Mucosa of descending colon (tissue), 3 donors: ENCODE measurements around the gene TRMT1. TPM values are rescaled to one million over a fixed set of nuclear protein-coding genes. Genes with fewer than 3 reads are reported as not detected.

Source experiments
- ATAC-seq: fragments of 200-7000 bp; cut with Tn5 transposase; one replicate; pipeline ENCODE4 v1.9.1; 2020; ENCODE audit warnings: mild to moderate bottlenecking, moderate library complexity
- DNase-seq, 3 donors: peaks; one replicate each; pipeline ENCODE4 v3.0.0-alpha.2; 2020
- H3K36me3 ChIP-seq: fragments of 200-600 bp; one replicate; pipeline ENCODE4 v1.8.0; 2021; ENCODE audit warnings: low read depth, mild to moderate bottlenecking
- H3K4me1 ChIP-seq: fragments of 200-600 bp; one replicate; pipeline ENCODE4 v1.8.0; 2021; ENCODE audit warnings: low read depth, mild to moderate bottlenecking
- H3K4me3 ChIP-seq: fragments of 200-600 bp; one replicate; pipeline ENCODE4 v1.8.0; 2021; ENCODE audit warnings: mild to moderate bottlenecking
- H3K9me3 ChIP-seq: fragments of 200-600 bp; one replicate; pipeline ENCODE4 v1.8.0; 2021; ENCODE audit warnings: mild to moderate bottlenecking
- CTCF ChIP-seq: fragments of 200-600 bp; IDR thresholded peaks from one replicate; pipeline ENCODE4 v1.8.0; 2022; ENCODE audit warnings: antibody characterized with exemption, mild to moderate bottlenecking
- intact Hi-C, 2 donors: fragments of 100-400 bp; cut with DNase I in 1 of 2; cut with micrococcal nuclease in 1 of 2; formaldehyde crosslinking; loops; one replicate each; pipeline versions ENCODE4 v1.11.0 to v1.11.1; 2022; cut with DNase I, micrococcal nuclease
- total RNA-seq, 3 donors: library from RNA; stranded (reverse); fragmentation: NEBNext Ultra II Directional in 2 of 3; extraction: Animal tissue kit (Norgen Biotek cat#: 25700) in 2 of 3; gene quantifications; one replicate each; pipeline versions ENCODE4 v1.2.1 to v1.2.4, GENCODE V29; 2021 to 2023
- donor health status: DM: no; HTN: no; CAD: no; lungs with moderate emphysema.
- donor health status: DM: no; HTN: no; CAD: no.
- donor health status: DM: no; HTN: yes; CAD: no.

TRMT1 gene
- total RNA-seq, 3 donors from 2014 or later = 26.6 to 37.9 (median 30.0) TPM

- Histone ChIP-seq H3K9me3 (no peaks in the 10 kb centered on the region), H3K36me3 (no peaks in the 10 kb centered on the region), H3K4me1 (peaks cover 58% of the 10 kb centered on the region), H3K4me3 (no peak overlapping the region)
- intact Hi-C loops = no loop called here
- no peak for ATAC-seq
- DNase-seq = no peak
- no peak for TF ChIP-seq CTCF
Observed at GRCh38 chr19:13057147-13057572, 59.4 kb downstream of the TRMT1 start.

GRCh38 chr19:13056052-13056660 is 60.4 kb downstream of the TRMT1 start:
- no peak for TF ChIP-seq CTCF
- peaks cover 60% of the 10 kb centered on the region for H3K4me1 ChIP-seq
- intact Hi-C loops = no loop called here
- H3K36me3 ChIP-seq = no peaks in the 10 kb centered on the region
- H3K4me3 ChIP-seq = no peak overlapping the region
- DNase-seq (peak; percentile 51 to 77 (median 55)), ATAC-seq (peak; percentile 34)
- no peaks in the 10 kb centered on the region for H3K9me3 ChIP-seq

GRCh38 chr19:13055213-13056051 is 61.1 kb downstream of the TRMT1 start:
- H3K4me1 ChIP-seq = peaks cover 57% of the 10 kb centered on the region
- TF ChIP-seq CTCF = no peak

More at GRCh38 chr19:13055213-13056051, 61.1 kb downstream of the TRMT1 start:
- DNase-seq (peak in 2 of 3 donors; percentile 56 to 78), ATAC-seq (peak; percentile 10)
- H3K36me3 ChIP-seq = no peaks in the 10 kb centered on the region
- intact Hi-C loops = no loop called here
- H3K9me3 ChIP-seq = no peaks in the 10 kb centered on the region
- no peak overlapping the region for H3K4me3 ChIP-seq

Other genes with a start within 250 kb of the TRMT1 start
- gene DNASE2, start 235.3 kb downstream of the TRMT1 start, total RNA-seq = 10 to 100 TPM; 22.8 to 31.8 (median 30.3) TPM
- gene KLF1, start 229.5 kb downstream of the TRMT1 start, total RNA-seq = not detected
- gene GCDH, start 225.6 kb downstream of the TRMT1 start, total RNA-seq = 10 to 100 TPM; 24.2 to 27.2 (median 24.7) TPM
- 1 to 10 TPM in 1 of 3 donors, not detected in 2; 1.2 TPM for gene SYCE2, start 197.4 kb downstream of the TRMT1 start, total RNA-seq
- gene FARSA, start 183.0 kb downstream of the TRMT1 start, total RNA-seq = 10 to 100 TPM; 44.1 to 54.0 (median 48.1) TPM
- gene CALR, start 178.1 kb downstream of the TRMT1 start, total RNA-seq = 100 to 1,000 TPM; 433 to 945 (median 637) TPM
- 100 to 1,000 TPM in 1 of 3 donors, 10 to 100 TPM in 2; 76.4 to 117 (median 81.4) TPM for gene RAD23A, start 170.9 kb downstream of the TRMT1 start, total RNA-seq
- gene GADD45GIP1, start 159.5 kb downstream of the TRMT1 start, total RNA-seq = 10 to 100 TPM in 2 of 3 donors, 1 to 10 TPM in 1; 10.0 to 16.4 (median 14.1) TPM
- gene DAND5, start 147.2 kb downstream of the TRMT1 start, total RNA-seq = 1 to 10 TPM in 1 of 3 donors, under 1 TPM in 1, not detected in 1; 0.34 to 1.1 TPM
- 100 to 1,000 TPM in 1 of 3 donors, 10 to 100 TPM in 2; 59.4 to 238 (median 64.6) TPM for gene NFIX, start 121.3 kb downstream of the TRMT1 start, total RNA-seq
- gene LYL1, start 13.9 kb downstream of the TRMT1 start, total RNA-seq = 1 to 10 TPM; 1.7 to 7.6 (median 4.7) TPM
- 10 to 100 TPM; 42.2 to 58.9 (median 54.1) TPM for gene NACC1, start 1.5 kb upstream of the TRMT1 start, total RNA-seq
- gene STX10, start 33.6 kb upstream of the TRMT1 start, total RNA-seq = 10 to 100 TPM; 48.2 to 59.7 (median 49.3) TPM
- 100 to 1,000 TPM; 101 to 117 (median 112) TPM for gene IER2, start 33.7 kb upstream of the TRMT1 start, total RNA-seq